ENCODE results near the gene TAF7.
"Not testable (repeated sequence)": the region's sequence is repeated elsewhere in the genome, so short reads cannot be mapped to it uniquely, and the experiment has no call there.

Gene TAF7

DNA sequence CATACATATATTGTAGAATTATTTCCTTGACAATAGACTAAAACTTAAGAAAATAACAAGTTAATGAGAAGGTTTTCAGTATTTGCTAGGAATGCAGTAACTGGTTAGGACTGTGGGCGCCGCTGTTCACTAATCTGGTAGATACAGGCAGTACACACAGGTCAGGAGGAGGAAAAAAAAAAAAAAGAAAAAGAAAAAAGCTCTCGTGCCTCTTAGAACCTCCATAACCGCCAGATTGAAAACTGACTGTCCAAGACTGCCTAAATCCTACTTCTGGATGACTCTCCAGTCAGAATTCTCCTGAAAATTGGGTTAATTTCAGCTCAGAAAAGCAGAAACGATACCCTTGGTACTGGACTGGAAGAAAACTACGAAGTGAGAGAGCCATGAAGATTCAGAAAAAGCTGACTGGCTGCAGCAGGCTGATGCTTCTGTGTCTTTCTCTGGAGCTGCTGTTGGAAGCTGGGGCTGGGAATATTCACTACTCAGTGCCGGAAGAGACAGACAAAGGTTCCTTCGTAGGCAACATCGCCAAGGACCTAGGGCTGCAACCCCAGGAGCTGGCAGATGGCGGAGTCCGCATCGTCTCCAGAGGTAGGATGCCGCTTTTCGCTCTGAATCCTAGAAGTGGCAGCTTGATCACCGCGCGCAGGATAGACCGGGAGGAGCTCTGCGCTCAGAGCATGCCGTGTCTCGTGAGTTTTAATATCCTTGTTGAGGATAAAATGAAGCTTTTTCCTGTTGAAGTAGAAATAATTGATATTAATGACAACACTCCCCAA lies 9.9 kb upstream of the TAF7 start, which contains the start of gene PCDHGA1:
Gene PCDHGA1 (plus strand): TSS at position 216 of the 782 bp plus-strand sequence.
- DNase-seq (ENCODE audit: low read depth) = no peak
- peak within 1 kb of the TSS; percentile 43 for H3K4me3 ChIP-seq (ENCODE audit: low read length)
- peak; percentile 55 for TF ChIP-seq CTCF (conservative IDR thresholded peaks at IDR 0.05; ENCODE audit: low read depth, low read length)

DNA sequence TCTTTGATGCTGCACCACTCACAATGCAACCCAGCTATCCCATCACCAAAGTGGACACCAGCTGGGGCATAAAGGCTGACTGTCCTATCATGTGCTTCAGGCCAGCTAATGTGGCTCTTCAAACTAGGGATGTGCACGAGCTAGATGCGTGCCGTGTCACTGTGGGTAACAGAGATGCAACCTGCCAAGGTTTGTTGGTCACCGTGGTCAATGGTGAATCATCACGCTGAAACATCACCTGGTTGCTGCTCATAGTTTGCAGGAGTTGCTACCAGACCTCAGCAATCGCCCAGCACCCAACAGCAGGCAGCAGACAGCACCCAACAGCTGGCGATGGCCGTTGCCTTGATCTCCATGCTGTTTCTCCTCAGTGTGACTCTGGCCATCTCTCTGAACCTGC lies 7.6 kb upstream of the TAF7 start:
- no peak for DNase-seq (ENCODE audit: low read depth)
- no peak overlapping the region for H3K4me3 ChIP-seq (ENCODE audit: low read length)
- TF ChIP-seq CTCF (conservative IDR thresholded peaks at IDR 0.05; ENCODE audit: low read depth, low read length) = no peak

DNA sequence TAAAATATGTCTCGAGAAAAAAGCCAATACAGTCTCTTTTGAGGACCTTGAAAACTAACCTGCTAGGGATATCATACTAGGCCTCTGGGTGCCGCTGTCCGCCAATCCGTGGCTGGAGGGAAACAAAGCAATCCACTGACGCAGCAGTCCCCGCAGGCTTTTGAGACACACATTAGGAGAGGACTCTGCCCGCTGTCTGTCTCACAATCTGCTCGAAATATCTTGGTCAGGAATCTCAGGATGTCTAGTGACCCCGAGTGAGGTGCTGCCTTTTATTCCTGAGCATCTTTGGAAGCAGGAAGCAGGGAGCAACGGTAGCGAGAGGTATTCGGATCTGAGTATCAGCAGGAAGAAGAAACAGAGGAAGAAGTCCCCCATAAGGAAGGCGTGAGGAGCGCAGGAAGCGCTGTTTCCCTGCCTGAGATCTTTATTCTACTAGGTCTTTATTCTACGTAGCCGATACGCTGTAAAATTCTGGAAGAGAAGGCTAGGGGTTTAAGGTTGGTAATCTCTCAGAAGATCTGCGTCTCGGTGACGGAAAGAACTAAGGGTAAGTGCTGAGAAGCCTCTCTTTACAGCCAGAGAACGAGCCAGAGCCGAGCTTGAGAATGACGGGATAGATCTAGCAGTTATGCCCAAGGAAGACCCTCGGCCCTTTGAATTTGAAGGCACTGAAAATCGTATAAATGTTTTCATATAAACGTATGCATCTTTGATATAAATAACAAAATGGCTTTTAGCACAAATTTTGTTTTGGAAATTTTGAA lies 5.7 kb upstream of the TAF7 start:
- peak overlapping the region; percentile 41 for H3K4me3 ChIP-seq (ENCODE audit: low read length)
- no peak for DNase-seq (ENCODE audit: low read depth)
- TF ChIP-seq CTCF (conservative IDR thresholded peaks at IDR 0.05; ENCODE audit: low read depth, low read length) = peak; percentile 49

GRCh38 chr5:141322261-141322660 lies 1.7 kb upstream of the TAF7 start:
- no peak for DNase-seq (ENCODE audit: low read depth)
- no peak overlapping the region for H3K4me3 ChIP-seq (ENCODE audit: low read length)
- TF ChIP-seq CTCF (conservative IDR thresholded peaks at IDR 0.05; ENCODE audit: low read depth, low read length) = no peak

DNA sequence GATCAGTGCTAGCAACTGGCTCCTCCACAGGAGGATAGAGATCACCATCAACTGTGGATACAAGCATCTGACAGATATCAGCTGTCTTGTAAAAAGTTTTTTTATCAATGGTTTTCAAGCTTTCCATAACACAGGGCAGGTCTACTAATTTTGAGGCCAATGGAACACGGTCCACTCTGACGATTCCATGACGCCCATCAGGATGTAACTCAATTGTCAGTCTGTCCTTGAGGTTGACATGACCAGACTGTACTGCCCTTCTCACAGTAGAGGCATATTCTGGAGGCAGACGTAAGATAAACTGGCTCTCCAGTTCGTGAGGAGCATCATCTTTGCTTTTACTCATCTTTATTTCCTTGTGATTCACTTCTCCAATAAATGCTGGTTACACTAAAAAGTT lies 885 bp downstream of the TAF7 start:
- TF ChIP-seq CTCF (conservative IDR thresholded peaks at IDR 0.05; ENCODE audit: low read depth, low read length) = no peak
- peak overlapping the region; percentile 87 for H3K4me3 ChIP-seq (ENCODE audit: low read length)
- DNase-seq (ENCODE audit: low read depth) = no peak

DNA sequence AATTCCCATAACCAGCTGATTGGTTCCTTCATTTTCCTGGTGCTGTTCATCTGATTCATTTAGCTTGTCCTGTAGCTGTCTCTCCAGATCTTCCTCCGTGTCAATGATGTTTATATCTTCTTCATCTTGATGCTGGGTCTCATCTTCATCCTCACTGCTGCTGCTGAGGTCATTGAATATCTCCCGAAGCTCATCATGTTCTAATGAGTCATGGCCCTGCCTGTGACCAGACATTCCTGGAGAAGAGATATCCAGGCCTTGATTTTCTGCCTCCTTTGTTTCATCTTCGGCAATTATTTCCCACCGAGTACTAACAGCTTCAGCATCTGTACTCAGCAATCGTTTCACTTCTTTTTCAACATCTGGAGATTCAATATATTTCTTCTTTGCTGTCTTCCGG lies 1.4 kb downstream of the TAF7 start:
- no peak overlapping the region for H3K4me3 ChIP-seq (ENCODE audit: low read length)
- no peak for DNase-seq (ENCODE audit: low read depth)
- TF ChIP-seq CTCF (conservative IDR thresholded peaks at IDR 0.05; ENCODE audit: low read depth, low read length) = no peak

DNA sequence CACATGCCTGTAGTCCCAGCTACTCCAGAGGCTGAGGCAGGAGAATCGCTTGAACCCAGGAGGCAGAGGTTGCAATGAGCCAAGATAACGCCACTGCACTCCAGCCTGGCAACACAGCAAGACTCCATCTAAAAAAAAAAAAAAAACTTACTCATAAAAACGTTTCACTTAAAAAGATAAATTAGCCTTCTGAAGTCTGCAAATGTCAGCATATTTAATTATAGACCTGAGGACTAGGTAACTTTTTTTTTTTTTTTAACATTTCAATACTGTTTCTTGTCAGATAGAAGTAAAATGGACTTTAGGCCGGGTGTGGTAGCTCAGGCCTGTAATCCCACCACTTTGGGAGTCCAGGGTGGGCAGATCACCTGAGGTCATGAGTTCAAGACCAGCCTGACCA lies 3.6 kb downstream of the TAF7 start:
- not testable (repeated sequence) for H3K4me3 ChIP-seq (ENCODE audit: low read length); DNase-seq (ENCODE audit: low read depth)
